GM18498 (cell line): Measurements from ENCODE around the gene SLC18B1.

Experiments used
- ATAC-seq: cut with Tn5 transposase; IDR thresholded peaks from one replicate; pipeline ENCODE4 v1.9.1; 2021; ENCODE audit warnings: mild to moderate bottlenecking, moderate library complexity; ENCODE audit not compliant: unreplicated experiment

The SLC18B1 gene

GRCh38 chr6:132797951-132798868, at the start of gene SLC18B1:
Gene SLC18B1, minus strand, starts transcription at chr6:132798637. Its CDS starts 181 bp downstream, at chr6:132798456.
- ATAC-seq: peak; percentile 57

- ATAC-seq: no peak
Observed at GRCh38 chr6:132843316-132844035, 45.0 kb upstream of the SLC18B1 start.

DNA sequence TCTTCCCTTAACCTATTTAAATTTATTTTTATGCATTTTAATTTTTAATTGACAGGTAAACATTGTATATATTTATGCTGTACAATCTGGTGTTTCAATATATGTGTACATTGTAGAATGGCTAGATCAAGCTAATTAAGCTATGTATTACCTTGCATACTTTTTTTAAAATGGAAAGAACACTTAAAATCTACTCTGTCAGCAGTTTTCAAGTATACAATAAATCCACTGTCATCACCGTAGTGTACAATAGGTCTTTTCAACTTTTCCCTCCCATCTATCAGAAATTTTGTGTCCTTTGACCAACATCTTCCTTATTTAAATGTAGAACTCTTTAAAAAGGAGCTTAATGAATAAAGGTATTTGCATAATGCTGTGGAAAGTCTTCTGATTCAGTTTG, 43.5 kb upstream of the SLC18B1 start:
- no peak for ATAC-seq

DNA sequence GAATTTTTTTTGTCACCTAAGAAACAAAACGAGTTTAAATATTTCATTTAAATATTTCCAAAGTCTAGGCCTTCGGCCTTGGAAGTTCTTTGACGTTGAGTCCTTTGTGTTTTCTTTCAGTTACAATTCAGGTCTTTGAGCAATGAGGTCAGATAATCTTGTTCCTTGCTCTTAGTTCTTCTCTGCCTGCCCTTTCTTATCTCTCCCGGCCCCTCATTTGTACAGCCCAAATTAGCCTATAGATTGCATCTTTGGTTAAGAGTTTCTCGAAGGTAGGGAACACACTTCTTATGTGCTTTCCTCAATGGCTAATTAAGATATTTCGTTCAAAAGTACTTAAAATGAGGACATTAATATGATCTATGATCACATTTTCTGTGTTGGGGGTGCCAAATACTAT, 34.5 kb upstream of the SLC18B1 start:
- no peak for ATAC-seq

DNA sequence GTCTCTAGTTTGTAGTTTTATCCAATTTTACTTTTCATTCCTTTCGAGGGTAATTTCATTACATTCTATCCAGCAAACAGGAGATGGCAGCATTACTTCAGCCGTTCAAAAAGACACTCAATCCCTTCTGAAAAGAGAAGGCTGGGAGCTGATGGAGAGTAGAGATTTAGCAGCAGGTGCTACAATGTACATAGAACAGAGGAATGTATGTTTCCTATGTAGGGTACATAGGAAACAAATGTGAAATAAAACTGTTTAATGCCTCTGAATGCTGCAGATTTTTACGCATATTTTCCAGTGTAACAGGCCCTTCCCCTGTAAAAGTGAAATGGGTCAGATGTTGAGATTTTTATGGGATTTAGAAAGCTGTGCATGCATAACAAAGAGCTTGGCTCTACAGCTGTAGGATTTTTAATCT, 31.9 kb upstream of the SLC18B1 start:
- ATAC-seq: no peak

DNA sequence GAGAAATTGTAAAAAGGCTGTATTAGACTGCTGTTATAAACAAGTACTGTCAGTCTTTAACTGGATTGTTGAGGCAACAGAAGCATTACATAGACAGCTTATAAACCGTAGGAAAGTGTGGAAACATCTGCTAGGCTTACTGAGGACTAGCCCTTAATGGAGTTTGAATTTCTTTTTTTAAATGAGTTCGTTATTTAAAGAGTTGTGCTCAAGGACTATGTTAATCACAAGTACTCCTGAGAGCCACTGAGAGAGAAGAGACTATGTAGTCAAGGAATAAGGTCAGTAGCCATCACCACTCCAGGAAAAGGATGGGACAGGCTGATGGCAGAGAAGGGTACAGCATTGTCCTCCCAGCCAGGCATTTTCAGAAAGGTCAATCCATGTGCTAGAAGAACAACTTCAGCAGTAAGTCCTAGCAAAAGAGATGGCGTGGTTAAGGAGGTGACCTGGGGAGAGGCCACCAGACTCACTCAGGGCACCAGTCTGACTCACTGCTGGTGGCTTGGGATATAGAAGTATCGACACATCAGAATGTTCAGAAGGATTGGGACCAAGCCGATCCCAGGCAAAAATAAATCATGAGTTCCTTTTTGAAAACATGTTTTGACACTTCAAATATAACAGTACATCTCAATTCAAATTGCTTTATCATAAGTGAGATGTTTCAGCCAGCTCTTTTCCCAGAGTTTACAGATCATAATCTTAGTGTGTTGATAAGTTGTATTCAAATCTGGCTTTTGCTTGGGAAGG, 22.4 kb upstream of the SLC18B1 start:
- no peak for ATAC-seq

DNA sequence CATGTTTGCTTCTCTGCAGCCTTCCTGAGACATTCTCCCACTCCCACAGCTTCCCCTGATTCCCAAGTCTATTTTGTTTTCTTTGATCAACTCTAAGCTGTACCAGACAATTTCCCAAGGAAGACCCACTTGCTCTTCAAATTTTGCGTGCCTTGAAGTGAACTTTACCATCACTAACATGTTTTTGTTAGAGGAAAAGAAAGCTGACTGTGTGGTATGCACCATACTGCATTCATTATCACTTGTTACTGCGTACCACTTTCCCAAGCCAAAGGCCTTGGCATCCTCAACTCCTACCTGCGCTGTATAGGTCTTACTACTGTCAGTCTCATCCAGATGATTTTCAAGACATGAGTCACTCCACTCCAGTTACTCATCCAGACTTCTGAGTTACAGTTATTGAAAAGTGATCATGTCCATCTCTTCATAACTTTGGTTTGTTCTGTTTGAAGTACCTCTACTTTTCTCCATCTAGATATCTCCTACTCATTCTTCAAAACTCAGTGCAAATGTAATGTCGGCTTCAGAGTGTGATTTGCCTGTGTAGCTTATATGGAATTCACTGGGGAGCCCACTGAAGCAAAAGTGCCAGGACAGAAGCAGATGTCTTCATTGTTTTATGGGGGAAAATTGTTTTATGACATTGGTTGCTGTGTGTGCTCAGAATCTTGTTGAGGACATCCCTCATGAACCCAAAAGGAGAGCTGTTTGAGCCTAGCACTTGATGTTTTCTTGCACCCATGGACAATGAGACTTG, 21.1 kb upstream of the SLC18B1 start:
- no peak for ATAC-seq

DNA sequence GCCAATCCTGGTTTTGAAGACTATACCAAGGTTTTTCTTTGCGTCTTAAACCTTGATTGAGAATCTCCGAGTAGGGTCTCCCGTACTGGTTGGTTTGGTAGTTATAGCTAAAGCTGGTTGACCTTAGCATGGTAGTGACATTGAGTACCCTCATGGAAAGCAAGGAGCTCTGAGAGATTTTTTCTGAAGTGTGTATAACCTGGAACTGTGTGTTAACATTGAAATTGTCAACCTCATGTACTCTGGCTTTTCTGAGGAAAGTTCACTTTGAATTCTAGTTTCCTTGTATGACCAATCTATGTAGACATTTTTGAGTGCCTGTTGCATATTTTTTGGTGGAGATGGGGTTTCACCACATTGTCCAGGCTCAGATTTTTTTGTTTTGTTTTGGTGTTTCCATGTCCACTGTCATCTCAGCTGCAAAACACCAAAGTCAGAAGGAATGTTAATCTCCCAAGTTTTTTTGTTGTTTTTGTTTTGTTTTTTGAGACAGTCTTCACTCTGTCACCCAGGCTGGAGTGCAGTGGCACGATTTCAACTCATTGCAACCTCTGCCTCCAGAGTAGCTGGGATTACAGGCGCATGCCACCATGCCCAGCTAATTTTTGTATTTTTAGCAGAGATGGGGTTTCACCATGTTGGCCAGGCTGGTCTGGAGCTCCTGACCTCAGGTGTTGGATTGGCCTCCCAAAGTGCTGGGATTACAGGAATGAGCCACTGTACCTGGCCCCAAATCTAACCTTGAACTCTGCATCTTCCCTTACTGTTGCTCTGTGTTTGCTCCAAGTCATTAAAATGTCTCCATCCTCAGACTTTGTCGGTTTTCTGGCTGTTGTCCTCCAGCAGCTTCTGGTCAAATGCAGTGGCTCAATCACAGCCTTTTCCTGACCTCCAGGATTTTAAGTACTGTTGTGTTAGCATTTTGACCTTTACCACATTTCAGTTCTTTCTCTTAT, 20.2 kb upstream of the SLC18B1 start:
- no peak for ATAC-seq

- ATAC-seq: no peak
Observed at GRCh38 chr6:132817554-132818403, 19.3 kb upstream of the SLC18B1 start.

DNA sequence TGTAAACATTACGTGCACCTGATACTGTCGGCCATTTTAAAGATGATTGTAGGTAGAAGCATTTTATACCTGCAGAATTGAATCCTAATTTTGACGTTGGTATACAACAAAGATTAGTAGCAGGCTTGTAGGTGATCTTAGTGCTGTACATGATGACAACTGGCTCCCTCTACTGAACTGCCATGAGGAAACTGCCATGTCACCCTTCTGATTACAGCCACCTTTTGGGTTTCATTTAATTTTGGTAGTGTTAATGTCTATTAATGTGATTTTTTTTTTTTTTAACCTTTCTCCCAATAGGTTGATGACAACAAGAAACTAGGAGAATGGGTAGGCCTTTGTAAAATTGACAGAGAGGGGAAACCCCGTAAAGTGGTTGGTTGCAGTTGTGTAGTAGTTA, 18.2 kb upstream of the SLC18B1 start:
- ATAC-seq: no peak

GRCh38 chr6:132814716-132815570, 16.5 kb upstream of the SLC18B1 start:
- ATAC-seq: peak; percentile 14

DNA sequence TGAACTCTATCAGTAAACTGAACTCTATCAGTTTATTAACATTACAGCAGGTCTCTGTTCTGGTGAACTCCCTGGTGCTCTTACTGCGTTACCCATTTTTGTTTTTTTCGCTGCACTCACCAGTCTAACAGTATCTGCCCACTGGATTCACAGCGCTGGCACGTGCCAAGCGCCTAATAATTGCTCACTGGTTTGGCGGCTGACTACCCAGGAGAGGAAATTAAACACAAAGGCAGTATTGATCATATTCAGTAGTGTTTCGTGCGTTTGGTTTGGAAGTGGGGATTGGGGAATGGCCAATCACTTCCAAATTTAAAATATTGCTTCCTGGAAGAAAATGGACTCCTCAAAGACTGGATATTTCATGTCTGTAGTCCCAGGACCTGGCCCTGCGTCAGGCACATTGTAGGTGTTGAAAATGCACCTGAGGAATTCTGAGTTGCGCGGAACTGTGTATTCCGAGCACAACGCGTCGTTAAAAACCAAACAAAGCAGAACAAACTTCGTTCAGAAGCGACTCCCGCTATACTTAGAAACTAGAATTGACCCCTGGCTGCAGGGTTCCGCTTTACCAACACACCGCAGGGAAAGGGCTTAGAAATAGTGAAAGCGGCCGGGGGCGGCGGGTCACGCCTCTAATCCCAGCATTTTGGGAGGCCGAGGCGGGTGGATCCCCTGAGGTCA, 14.9 kb upstream of the SLC18B1 start:
- peak; percentile 35 for ATAC-seq

DNA sequence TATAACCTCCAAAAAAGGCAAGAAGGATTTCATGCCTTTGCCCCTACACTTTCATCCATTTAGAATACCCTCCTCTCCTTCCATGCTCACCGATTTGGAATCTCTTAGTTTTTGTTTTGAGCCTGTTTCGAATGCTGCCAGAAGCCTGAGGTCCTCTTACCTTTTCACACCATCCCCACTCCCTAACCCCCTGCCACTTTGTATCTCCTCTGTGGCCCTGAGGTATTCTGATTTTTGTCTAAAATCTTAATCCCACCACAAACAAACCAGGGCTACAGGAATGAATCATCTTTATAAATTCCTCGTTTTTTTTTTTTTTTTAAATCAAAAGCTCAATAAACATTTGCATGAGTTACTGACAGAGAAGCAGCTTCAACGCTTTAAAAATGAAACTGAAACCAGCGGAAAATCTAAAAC, 14.3 kb upstream of the SLC18B1 start:
- ATAC-seq: peak; percentile 7

DNA sequence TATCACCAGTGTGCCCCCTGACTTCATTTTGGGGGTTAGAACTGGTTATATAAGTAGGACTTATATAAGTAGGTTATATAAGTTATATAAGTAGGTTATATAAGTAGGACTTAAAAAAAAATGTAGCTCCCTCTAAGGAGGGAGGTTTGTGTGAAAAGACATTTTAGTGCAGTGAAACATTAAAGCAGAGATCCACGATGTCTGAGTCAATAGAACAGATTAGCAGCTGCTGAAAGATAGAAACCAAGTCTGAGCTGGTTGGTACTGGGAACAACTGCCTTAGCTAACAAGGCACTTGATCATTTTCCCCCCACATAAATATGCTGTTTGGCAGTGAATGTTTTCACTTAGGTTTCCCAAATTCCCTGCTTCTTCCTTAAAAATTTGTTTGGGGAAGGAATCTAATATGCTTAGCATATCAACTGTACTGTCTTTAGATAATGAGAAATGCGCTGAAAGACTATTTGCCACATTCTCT, 13.9 kb upstream of the SLC18B1 start:
- ATAC-seq: no peak

DNA sequence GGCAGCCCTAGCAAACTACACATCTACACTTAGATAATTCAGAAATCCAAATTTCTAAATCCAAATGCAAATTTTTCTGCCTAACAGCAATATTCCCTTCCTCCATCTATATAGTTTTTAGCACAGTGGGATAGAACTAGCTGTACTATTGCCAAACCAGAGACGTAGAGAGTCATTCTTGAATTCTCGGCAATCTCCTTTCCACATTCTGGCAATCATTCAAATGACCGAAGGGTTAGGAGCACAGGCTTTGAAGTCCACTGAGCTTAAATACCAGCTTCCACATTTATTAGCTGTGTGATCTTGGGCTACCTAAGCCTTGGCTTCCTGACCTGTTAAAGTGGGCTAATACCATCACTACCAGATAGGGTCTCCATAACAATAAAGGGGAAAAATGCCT, 12.8 kb upstream of the SLC18B1 start:
- ATAC-seq: no peak

DNA sequence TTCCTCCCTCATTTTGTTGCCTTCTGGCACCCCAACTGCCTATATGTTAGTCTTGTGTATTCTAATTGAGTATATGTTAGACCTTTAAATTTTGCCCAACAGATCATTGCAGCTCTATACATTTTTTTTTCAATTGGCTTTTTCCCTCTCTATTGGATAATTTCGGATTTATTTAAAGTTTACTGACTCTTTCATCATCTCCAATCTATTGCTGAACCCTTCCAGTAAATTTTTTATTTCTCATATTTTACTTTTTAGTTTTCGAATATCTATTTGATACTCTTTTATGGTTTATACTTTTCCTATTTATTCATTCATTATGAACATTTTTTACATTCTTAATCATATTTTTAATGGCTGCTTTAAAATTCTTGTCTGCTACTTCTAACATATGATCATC, 7.1 kb upstream of the SLC18B1 start:
- ATAC-seq: no peak

DNA sequence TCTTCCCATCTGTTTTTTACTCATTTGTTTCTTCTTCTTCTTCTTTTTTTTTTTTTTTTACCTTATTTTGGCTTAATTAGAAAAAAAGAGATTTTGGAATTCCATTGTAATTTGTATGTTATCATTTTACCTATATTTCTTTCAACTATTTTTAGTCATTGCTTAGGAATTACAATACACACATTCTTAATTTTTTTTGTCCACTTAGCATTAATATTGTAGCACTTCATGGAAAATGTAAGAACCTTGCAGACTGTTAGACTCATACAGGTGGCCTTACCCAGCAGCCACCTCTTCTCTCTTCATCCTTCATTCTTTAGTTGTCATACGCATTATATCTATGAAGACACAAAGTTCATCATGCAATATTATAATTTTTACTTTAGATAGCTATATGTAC, 5.8 kb upstream of the SLC18B1 start:
- no peak for ATAC-seq
